OCI-LY7 (cell line): ENCODE data around the gene ROR2. TPM values are rescaled to one million over a fixed set of nuclear protein-coding genes. Genes with fewer than 3 reads are reported as not detected.

ENCODE experiments used
- BruUV-seq: library from RNA; stranded (reverse); fragments of 400-500 nt; replicated peaks from 2 replicates; lab custom pipeline; 2021; lab: Mats Ljungman, UMichigan
- CTCF ChIA-PET: fragments of 300-600 bp; sonication (Branson Sonifier 250); formaldehyde crosslinking; loops from one replicate; lab custom pipeline; 2022; ENCODE audit warnings: antibody characterized with exemption; ENCODE audit not compliant: unreplicated experiment; lab: Charles Lee
- POLR2A ChIA-PET: fragments of 300-600 bp; sonication (Branson Sonifier 250); formaldehyde crosslinking; loops from one replicate; lab custom pipeline; 2022; ENCODE audit warnings: antibody characterized with exemption; lab: Charles Lee
- DNase-seq: peaks from one replicate; pipeline ENCODE4 v3.0.0-alpha.2; 2015; ENCODE audit warnings: low spot score
- H2AFZ ChIP-seq: fragments of 200-600 bp; sonication (generic), shearing (Covaris generic); 2 replicates; pipeline ENCODE4 v1.6.1; 2014; ENCODE audit warnings: mild to moderate bottlenecking, antibody characterized with exemption, low read length, moderate library complexity
- H3K27ac ChIP-seq: fragments of 200-600 bp; sonication (generic); 2 replicates; pipeline ENCODE4 v1.5.1; 2014; ENCODE audit warnings: mixed run types, low read depth, mild to moderate bottlenecking, moderate library complexity, low read length, inconsistent platforms; ENCODE audit not compliant: poor library complexity, severe bottlenecking
- H3K36me3 ChIP-seq: fragments of 200-600 bp; sonication (generic); 2 replicates; pipeline ENCODE4 v1.6.1; 2014; ENCODE audit warnings: mild to moderate bottlenecking, antibody characterized with exemption, low read length, moderate library complexity, mixed read lengths; ENCODE audit not compliant: insufficient read depth
- H3K4me1 ChIP-seq: fragments of 200-600 bp; sonication (generic); 2 replicates; pipeline ENCODE4 v1.5.1; 2014; ENCODE audit warnings: mild to moderate bottlenecking, low read length; ENCODE audit not compliant: insufficient read depth, poor library complexity, severe bottlenecking
- H3K4me2 ChIP-seq: fragments of 200-600 bp; sonication (generic); 2 replicates; pipeline ENCODE4 v1.6.1; 2014; ENCODE audit warnings: mild to moderate bottlenecking, low read length
- H3K4me3 ChIP-seq: fragments of 200-600 bp; sonication (generic); 2 replicates; pipeline ENCODE4 v1.5.1; 2014; ENCODE audit warnings: mild to moderate bottlenecking, low read depth, low read length; ENCODE audit not compliant: poor library complexity, severe bottlenecking
- H3K79me2 ChIP-seq: fragments of 200-600 bp; sonication (generic); 2 replicates; pipeline ENCODE4 v1.6.1; 2016; ENCODE audit warnings: low read depth, mild to moderate bottlenecking, low read length, moderate library complexity, mixed read lengths; ENCODE audit not compliant: insufficient read depth
- H3K9me2 ChIP-seq: fragments of 200-600 bp; sonication (generic); 2 replicates; pipeline ENCODE4 v1.6.1; 2016; ENCODE audit warnings: mild to moderate bottlenecking, low read length, mixed read lengths; ENCODE audit not compliant: insufficient read depth
- H3K9me3 ChIP-seq: fragments of 200-600 bp; sonication (generic); 2 replicates; pipeline ENCODE4 v1.6.1; 2014; ENCODE audit warnings: mild to moderate bottlenecking, mixed run types, low read length, mixed read lengths
- H4K20me1 ChIP-seq: fragments of 200-600 bp; sonication (generic); 2 replicates; pipeline ENCODE4 v1.6.1; 2014; ENCODE audit warnings: mild to moderate bottlenecking, antibody characterized with exemption, low read length, moderate library complexity, mixed read lengths; ENCODE audit not compliant: insufficient read depth
- CTCF ChIP-seq: fragments of 200-600 bp; sonication (generic); conservative IDR thresholded peaks from 2 replicates; pipeline ENCODE4 v1.5.1; 2014; ENCODE audit warnings: mild to moderate bottlenecking, antibody characterized with exemption, low read length, moderate library complexity, mixed read lengths
- EZH2phosphoT487 ChIP-seq: fragments of 200-600 bp; sonication (generic); IDR thresholded peaks from 2 replicates; pipeline ENCODE4 v1.6.1; 2018; ENCODE audit warnings: low read depth, borderline replicate concordance, mild to moderate bottlenecking, mixed run types, antibody characterized with exemption, low read length, moderate library complexity, mixed read lengths
- intact Hi-C: fragments of 100-400 bp; cut with micrococcal nuclease; formaldehyde crosslinking; loops from one replicate; pipeline ENCODE4 v1.10.0; 2022; ENCODE audit not compliant: unreplicated experiment
- total RNA-seq, 2 experiments: library from RNA; depleted of rRNA in 1 of 2; stranded (reverse); fragments of >200 nt in 1 of 2; shearing (Covaris generic) in 1 of 2; gene quantifications; 2 replicates each; pipeline ENCODE4 v1.2.3, GENCODE V29; 2014 to 2022

Gene ROR2
- total RNA-seq, 2 experiments from 2014 or later, result 0.10 to 0.19 TPM

- Histone ChIP-seq H3K9me2 (no peaks in the 10 kb centered on the region), H3K36me3 (no peaks in the 10 kb centered on the region), H3K4me2 (no peak overlapping the region), H3K27ac (no peak overlapping the region), H2AFZ (no peak overlapping the region), H3K79me2 (no peaks in the 10 kb centered on the region), H3K9me3 (no peaks in the 10 kb centered on the region), H4K20me1 (no peaks in the 10 kb centered on the region), H3K4me3 (no peak overlapping the region), H3K4me1 (no peaks in the 10 kb centered on the region)
- no peak for DNase-seq
- POLR2A ChIA-PET, result no interaction called here
- CTCF ChIA-PET, result no interaction called here
- no peak for TF ChIP-seq EZH2phosphoT487
- TF ChIP-seq CTCF, result no peak
- no TSS peak for BruUV-seq
- intact Hi-C loops, result no loop called here
These were observed 53.4 kb downstream of the ROR2 start for GRCh38 chr9:91896513-91897121.

GRCh38 chr9:91896097-91896496, 53.9 kb downstream of the ROR2 start:
- Histone ChIP-seq H3K9me2 (no peaks in the 10 kb centered on the region), H3K27ac (no peak overlapping the region), H3K4me2 (no peak overlapping the region), H3K4me3 (no peak overlapping the region), H3K79me2 (no peaks in the 10 kb centered on the region), H2AFZ (no peak overlapping the region), H3K9me3 (no peaks in the 10 kb centered on the region), H4K20me1 (no peaks in the 10 kb centered on the region), H3K4me1 (no peaks in the 10 kb centered on the region), H3K36me3 (no peaks in the 10 kb centered on the region)
- CTCF ChIA-PET, result no interaction called here
- no peak for TF ChIP-seq EZH2phosphoT487
- TF ChIP-seq CTCF, result no peak
- POLR2A ChIA-PET, result no interaction called here
- no peak for DNase-seq
- intact Hi-C loops, result no loop called here
- BruUV-seq, result no TSS peak

GRCh38 chr9:91894536-91894935, 55.5 kb downstream of the ROR2 start:
- Histone ChIP-seq H4K20me1 (no peaks in the 10 kb centered on the region), H3K27ac (no peak overlapping the region), H3K4me2 (no peak overlapping the region), H2AFZ (no peak overlapping the region), H3K36me3 (no peaks in the 10 kb centered on the region), H3K4me1 (no peaks in the 10 kb centered on the region), H3K4me3 (no peak overlapping the region), H3K9me3 (no peaks in the 10 kb centered on the region), H3K79me2 (no peaks in the 10 kb centered on the region), H3K9me2 (no peaks in the 10 kb centered on the region)
- no TSS peak for BruUV-seq
- no peak for DNase-seq
- no peak for TF ChIP-seq CTCF
- no peak for TF ChIP-seq EZH2phosphoT487
- intact Hi-C loops, result no loop called here
- POLR2A ChIA-PET, result no interaction called here
- CTCF ChIA-PET, result no interaction called here
